Central memory CD8-positive, alpha-beta T cell (primary cell): ENCODE data around the gene SPG11.
"Not testable (repeated sequence)": the region's sequence is repeated elsewhere in the genome, so short reads cannot be mapped to it uniquely, and the experiment has no call there.

Experiments used
- ATAC-seq: fragments of 150-1000 bp; cut with Tn5 transposase; replicated peaks from 2 replicates; pipeline ENCODE4 v1.10.0; 2022; ENCODE audit warnings: mild to moderate bottlenecking, moderate FRiP score, moderate number of reproducible peaks; ENCODE audit not compliant: poor library complexity, severe bottlenecking; ENCODE audit errors: extremely low read depth
- DNase-seq, 2 donors: peaks; one replicate each; pipeline ENCODE4 v3.0.0; 2021; ENCODE audit warnings: low spot score in 2 of 2
- H3K27ac Mint-ChIP-seq: one replicate; pipeline ENCODE4 v1.8.0; 2022; ENCODE audit warnings: low read depth, mild to moderate bottlenecking, moderate library complexity, mixed read lengths
- H3K27me3 Mint-ChIP-seq: one replicate; pipeline ENCODE4 v1.8.0; 2022; ENCODE audit warnings: mixed read lengths
- H3K36me3 Mint-ChIP-seq: one replicate; pipeline ENCODE4 v1.8.0; 2022; ENCODE audit warnings: mild to moderate bottlenecking, moderate library complexity, mixed read lengths; ENCODE audit not compliant: insufficient read depth
- H3K4me1 Mint-ChIP-seq: one replicate; pipeline ENCODE4 v1.8.0; 2022; ENCODE audit warnings: mixed read lengths
- H3K4me3 Mint-ChIP-seq: one replicate; pipeline ENCODE4 v1.8.0; 2022; ENCODE audit warnings: mild to moderate bottlenecking, moderate library complexity, mixed read lengths
- H3K9me3 Mint-ChIP-seq: one replicate; pipeline ENCODE4 v1.8.0; 2022; ENCODE audit warnings: mixed read lengths

Gene SPG11

DNA sequence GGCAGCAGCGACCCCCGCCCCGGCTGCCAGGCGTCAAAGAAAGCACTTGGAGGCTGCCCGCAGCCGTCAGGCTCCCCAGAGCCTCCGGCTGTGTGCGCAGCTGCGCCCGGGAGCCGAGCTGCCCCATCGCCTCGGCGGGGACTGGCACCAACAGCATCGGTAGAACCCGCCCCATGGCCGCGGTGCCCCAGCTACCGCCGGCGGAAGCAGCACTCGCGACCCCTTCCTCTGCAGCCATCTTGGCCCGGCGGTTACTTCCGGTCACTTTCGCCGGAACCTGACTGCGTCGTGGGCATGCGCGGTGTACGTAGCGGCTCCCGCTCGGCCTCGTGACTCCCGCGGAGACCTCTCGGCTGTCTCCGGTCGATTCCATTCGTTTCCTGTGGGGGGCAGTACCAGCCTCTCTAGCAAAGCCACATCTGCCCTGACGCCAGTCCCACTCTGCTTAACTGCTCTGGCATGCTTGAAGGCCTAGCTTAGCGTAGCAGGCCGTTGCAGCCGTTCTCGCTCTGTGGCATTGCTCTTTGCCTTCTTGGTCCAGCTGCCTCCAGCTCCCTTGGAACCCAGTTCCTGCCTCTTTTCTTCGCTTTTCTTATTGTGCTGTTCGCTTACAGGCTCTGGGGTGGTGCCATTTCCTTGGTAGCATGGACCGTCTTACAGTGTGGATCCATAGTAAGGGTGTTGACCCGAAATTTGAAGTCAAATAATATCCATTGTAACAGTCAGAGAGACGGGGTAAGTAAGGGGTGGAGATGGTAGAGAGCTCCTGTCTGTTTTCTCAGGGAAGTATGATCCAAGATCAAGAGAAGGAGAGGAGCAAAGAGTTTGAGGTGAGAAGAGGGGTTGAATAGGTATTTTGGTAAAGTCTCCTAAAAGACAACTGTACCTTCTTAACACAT lies at the start of gene SPG11:
Gene SPG11, minus strand, starts transcription at position 253 of the 899 bp plus-strand sequence. Its CDS starts 15 bp downstream, at position 238.
- peaks cover 41% of the 10 kb centered on the region for H3K36me3 Mint-ChIP-seq
- H3K9me3 Mint-ChIP-seq: no peaks in the 10 kb centered on the region
- peaks cover 53% of the 10 kb centered on the region for H3K4me1 Mint-ChIP-seq
- H3K27ac Mint-ChIP-seq: peak within 1 kb of the TSS; percentile 87
- no peaks in the 10 kb centered on the region for H3K27me3 Mint-ChIP-seq
- peak within 1 kb of the TSS; percentile 95 for H3K4me3 Mint-ChIP-seq
- peak; percentile 88 to 95 for DNase-seq
- ATAC-seq: peak; percentile 82

- ATAC-seq (peak; percentile 31), DNase-seq (peak; percentile 47 to 71)
- peak overlapping the region; percentile 84 for H3K4me3 Mint-ChIP-seq
- H3K36me3 Mint-ChIP-seq: peaks cover 73% of the 10 kb centered on the region
- no peaks in the 10 kb centered on the region for H3K9me3 Mint-ChIP-seq
- peaks cover 83% of the 10 kb centered on the region for H3K4me1 Mint-ChIP-seq
- peak overlapping the region; percentile 100 for H3K27ac Mint-ChIP-seq
- no peaks in the 10 kb centered on the region for H3K27me3 Mint-ChIP-seq
Observed at GRCh38 chr15:44712346-44713005, 49.0 kb upstream of the SPG11 start.

DNA sequence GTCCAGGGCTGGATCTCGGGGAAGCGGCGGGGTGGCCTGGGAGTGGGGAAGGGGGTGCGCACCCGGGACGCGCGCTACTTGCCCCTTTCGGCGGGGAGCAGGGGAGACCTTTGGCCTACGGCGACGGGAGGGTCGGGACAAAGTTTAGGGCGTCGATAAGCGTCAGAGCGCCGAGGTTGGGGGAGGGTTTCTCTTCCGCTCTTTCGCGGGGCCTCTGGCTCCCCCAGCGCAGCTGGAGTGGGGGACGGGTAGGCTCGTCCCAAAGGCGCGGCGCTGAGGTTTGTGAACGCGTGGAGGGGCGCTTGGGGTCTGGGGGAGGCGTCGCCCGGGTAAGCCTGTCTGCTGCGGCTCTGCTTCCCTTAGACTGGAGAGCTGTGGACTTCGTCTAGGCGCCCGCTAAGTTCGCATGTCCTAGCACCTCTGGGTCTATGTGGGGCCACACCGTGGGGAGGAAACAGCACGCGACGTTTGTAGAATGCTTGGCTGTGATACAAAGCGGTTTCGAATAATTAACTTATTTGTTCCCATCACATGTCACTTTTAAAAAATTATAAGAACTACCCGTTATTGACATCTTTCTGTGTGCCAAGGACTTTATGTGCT lies 48.4 kb upstream of the SPG11 start:
- peaks cover 80% of the 10 kb centered on the region for H3K4me1 Mint-ChIP-seq
- peak; percentile 54 to 62 for DNase-seq

DNA sequence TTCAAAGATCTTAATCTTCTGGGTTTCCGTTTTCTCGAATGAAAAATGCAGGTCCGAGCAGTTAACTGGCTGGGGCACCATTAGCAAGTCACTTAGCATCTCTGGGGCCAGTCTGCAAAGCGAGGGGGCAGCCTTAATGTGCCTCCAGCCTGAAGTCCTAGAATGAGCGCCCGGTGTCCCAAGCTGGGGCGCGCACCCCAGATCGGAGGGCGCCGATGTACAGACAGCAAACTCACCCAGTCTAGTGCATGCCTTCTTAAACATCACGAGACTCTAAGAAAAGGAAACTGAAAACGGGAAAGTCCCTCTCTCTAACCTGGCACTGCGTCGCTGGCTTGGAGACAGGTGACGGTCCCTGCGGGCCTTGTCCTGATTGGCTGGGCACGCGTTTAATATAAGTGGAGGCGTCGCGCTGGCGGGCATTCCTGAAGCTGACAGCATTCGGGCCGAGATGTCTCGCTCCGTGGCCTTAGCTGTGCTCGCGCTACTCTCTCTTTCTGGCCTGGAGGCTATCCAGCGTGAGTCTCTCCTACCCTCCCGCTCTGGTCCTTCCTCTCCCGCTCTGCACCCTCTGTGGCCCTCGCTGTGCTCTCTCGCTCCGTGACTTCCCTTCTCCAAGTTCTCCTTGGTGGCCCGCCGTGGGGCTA lies 47.8 kb upstream of the SPG11 start, which contains the start of the genes B2M and PATL2:
Gene B2M, plus strand, starts transcription at position 422 of the 647 bp plus-strand sequence. Its CDS starts 30 bp downstream, at position 452.
Gene PATL2, minus strand, starts transcription at position 228 of the 647 bp plus-strand sequence. CDS start 34,833 bp downstream, outside the sequence.
- H3K4me3 Mint-ChIP-seq: peak within 1 kb of the TSS; percentile 84
- no peaks in the 10 kb centered on the region for H3K27me3 Mint-ChIP-seq
- no peaks in the 10 kb centered on the region for H3K9me3 Mint-ChIP-seq
- DNase-seq: peak; percentile 97
- peak; percentile 81 for ATAC-seq
- peaks cover 74% of the 10 kb centered on the region for H3K4me1 Mint-ChIP-seq
- H3K36me3 Mint-ChIP-seq: peaks cover 60% of the 10 kb centered on the region
- H3K27ac Mint-ChIP-seq: peak within 1 kb of the TSS; percentile 100

More for the DNA sequence above, 48.4 kb upstream of the SPG11 start:
- Mint-ChIP-seq H3K36me3 (peaks cover 67% of the 10 kb centered on the region), H3K9me3 (no peaks in the 10 kb centered on the region), H3K27me3 (no peaks in the 10 kb centered on the region), H3K27ac (peak overlapping the region; percentile 100), H3K4me3 (peak overlapping the region; percentile 84)
- ATAC-seq: peak; percentile 30

- peak overlapping the region; percentile 100 for H3K27ac Mint-ChIP-seq
- H3K27me3 Mint-ChIP-seq: no peaks in the 10 kb centered on the region
- peaks cover 53% of the 10 kb centered on the region for H3K36me3 Mint-ChIP-seq
- ATAC-seq (peak; percentile 19), DNase-seq (peak in 1 of 2 donors; percentile 32)
- H3K4me1 Mint-ChIP-seq: peaks cover 67% of the 10 kb centered on the region
- no peaks in the 10 kb centered on the region for H3K9me3 Mint-ChIP-seq
- H3K4me3 Mint-ChIP-seq: peak overlapping the region; percentile 84
Observed at GRCh38 chr15:44710236-44711095, 47.0 kb upstream of the SPG11 start.

DNA sequence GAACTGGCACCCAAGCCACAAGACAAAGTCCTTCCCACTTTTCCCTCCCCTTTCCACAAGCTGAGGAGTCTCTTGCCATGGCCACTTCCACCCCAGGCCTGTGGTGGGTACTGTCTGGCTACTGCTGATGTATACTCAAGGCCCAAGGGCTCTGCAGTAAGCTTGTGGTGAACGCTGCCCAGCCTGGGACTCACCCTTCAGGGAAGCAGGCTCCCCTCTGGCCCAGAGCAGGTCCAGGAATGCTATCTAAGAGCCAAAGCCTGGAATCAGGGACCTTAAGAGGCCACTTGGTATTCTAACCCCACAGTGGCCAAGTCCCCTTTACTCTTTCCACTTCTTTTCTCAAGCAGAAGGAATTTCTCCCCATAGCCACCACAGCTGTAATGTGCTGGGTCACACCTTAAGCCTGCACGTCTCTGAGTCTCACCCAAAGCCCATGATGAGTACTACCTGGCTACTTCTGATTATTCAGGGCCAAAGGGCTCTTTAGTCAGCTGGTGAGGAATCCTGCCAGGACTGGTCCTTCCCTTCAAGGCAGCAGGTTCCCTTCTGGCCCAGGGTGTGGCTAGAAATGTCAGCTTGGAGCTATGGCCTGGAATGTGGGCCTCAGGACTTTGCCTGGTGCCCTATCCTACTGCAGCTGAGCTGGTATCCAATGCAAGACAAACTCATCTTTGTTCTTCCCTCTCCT lies 43.6 kb upstream of the SPG11 start:
- Mint-ChIP-seq H3K36me3 (peaks cover 21% of the 10 kb centered on the region), H3K4me3 (no peak overlapping the region), H3K27me3 (no peaks in the 10 kb centered on the region), H3K9me3 (peaks cover 5% of the 10 kb centered on the region), H3K4me1 (peaks cover 40% of the 10 kb centered on the region), H3K27ac (no peak overlapping the region)
- no peak for ATAC-seq
- DNase-seq: no peak

DNA sequence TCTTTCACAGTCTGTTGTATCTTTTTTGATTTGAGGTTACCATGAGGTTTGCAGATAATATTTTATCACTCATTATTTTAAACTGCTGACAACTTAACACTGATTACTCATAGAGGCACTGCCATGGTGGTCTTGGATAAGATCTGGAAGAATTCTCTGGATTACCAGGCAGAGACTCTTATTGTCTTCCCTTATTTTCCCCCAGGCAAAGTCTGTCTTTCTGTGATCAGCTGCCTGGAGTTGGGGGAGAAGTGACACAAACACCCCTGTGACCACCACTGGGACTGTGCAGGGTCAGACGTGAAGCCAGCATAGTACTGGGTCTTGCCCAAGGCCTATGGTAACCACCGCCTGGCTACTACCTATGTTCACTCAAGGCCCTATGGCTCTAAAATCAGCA lies 42.9 kb upstream of the SPG11 start:
- peaks cover 14% of the 10 kb centered on the region for H3K36me3 Mint-ChIP-seq
- H3K9me3 Mint-ChIP-seq: peaks cover 9% of the 10 kb centered on the region
- no peaks in the 10 kb centered on the region for H3K27me3 Mint-ChIP-seq
- H3K4me3 Mint-ChIP-seq: no peak overlapping the region
- no peak for DNase-seq
- no peak overlapping the region for H3K27ac Mint-ChIP-seq
- H3K4me1 Mint-ChIP-seq: peaks cover 36% of the 10 kb centered on the region
- ATAC-seq: no peak

DNA sequence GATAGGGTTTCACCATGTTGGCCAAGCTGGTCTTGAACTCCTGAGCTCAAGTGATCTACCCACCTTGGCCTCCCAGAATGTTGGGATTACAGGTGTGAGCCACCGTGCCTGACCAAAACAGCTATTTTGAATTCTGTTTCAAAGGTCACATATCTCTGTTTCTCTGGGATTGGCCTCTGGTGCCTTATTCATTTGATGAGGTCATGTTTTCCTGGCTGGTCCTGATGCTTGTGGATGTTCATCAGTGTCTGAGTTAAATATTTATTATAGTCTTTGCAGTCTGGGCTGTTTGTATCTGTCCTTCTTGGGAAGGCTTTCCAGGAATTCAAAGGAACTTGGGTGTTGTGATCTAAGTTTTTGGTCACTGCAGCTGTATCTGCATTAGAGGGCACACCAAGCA lies 42.5 kb upstream of the SPG11 start:
- peaks cover 10% of the 10 kb centered on the region for H3K36me3 Mint-ChIP-seq
- H3K27me3 Mint-ChIP-seq: no peaks in the 10 kb centered on the region
- H3K27ac Mint-ChIP-seq: no peak overlapping the region
- H3K4me1 Mint-ChIP-seq: peaks cover 32% of the 10 kb centered on the region
- no peak overlapping the region for H3K4me3 Mint-ChIP-seq
- H3K9me3 Mint-ChIP-seq: peaks cover 9% of the 10 kb centered on the region
- DNase-seq (no peak), ATAC-seq (no peak)

- not testable (repeated sequence) for H3K9me3 Mint-ChIP-seq, ATAC-seq, DNase-seq, H3K36me3 Mint-ChIP-seq, H3K27me3 Mint-ChIP-seq, H3K27ac Mint-ChIP-seq, H3K4me3 Mint-ChIP-seq
- peaks cover 21% of the 10 kb centered on the region for H3K4me1 Mint-ChIP-seq
Observed at GRCh38 chr15:44700676-44701075, 37.2 kb upstream of the SPG11 start.

GRCh38 chr15:44698641-44699040 lies 35.2 kb upstream of the SPG11 start:
- H3K27ac Mint-ChIP-seq: no peak overlapping the region
- H3K36me3 Mint-ChIP-seq: peaks cover 2% of the 10 kb centered on the region
- H3K4me3 Mint-ChIP-seq: no peak overlapping the region
- no peak for ATAC-seq
- peaks cover 9% of the 10 kb centered on the region for H3K9me3 Mint-ChIP-seq
- DNase-seq: no peak
- H3K27me3 Mint-ChIP-seq: no peaks in the 10 kb centered on the region
- H3K4me1 Mint-ChIP-seq: peaks cover 25% of the 10 kb centered on the region

DNA sequence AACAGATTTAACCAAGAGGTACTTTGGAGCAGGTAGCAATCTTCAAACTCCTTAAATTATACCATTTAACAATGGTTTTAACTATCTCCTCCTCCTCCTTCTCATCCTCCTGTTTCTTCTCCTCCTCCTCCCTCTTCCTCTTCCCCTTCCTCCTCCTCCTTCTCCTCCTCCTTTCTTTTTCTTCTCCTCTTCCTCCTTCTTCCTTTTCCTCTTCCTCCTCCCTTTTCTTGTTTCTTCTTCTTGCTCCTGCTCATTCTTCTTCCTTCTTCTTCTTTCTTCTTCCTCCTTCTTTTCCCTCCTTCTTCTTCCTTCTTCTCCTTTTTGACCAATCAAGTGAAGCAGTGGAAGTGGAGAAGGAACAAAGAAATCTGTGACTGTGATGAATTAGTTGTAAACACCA lies 33.6 kb upstream of the SPG11 start:
- ATAC-seq: no peak
- H3K4me3 Mint-ChIP-seq: no peak overlapping the region

More for the DNA sequence above, 33.6 kb upstream of the SPG11 start:
- Mint-ChIP-seq H3K4me1 (peaks cover 25% of the 10 kb centered on the region), H3K36me3 (peaks cover 2% of the 10 kb centered on the region), H3K27me3 (no peaks in the 10 kb centered on the region), H3K9me3 (peaks cover 3% of the 10 kb centered on the region), H3K27ac (peak overlapping the region; percentile 64)
- DNase-seq: no peak
